IMR-90 (cell line): Measurements from ENCODE around the gene CDON.

Experiments
- BHLHE40 ChIP-seq: fragments of 150-350 bp; IDR thresholded peaks from 2 replicates; pipeline ENCODE4 v1.6.1; 2016; ENCODE audit warnings: mild to moderate bottlenecking, low read depth, low read length
- CHD1 ChIP-seq: IDR thresholded peaks from 2 replicates; pipeline ENCODE4 v1.6.1; 2012; ENCODE audit warnings: low read depth, low read length, improper control_type of control experiment
- CTCF ChIP-seq: conservative IDR thresholded peaks from 2 replicates; pipeline ENCODE4 v1.5.1; 2012; ENCODE audit warnings: mild to moderate bottlenecking, low read depth, low read length, improper control_type of control experiment
- ELK1 ChIP-seq: fragments of 150-350 bp; IDR thresholded peaks from 2 replicates; pipeline ENCODE4 v1.6.1; 2016; ENCODE audit warnings: low read depth, mild to moderate bottlenecking, low read length, moderate library complexity, borderline replicate concordance
- MAZ ChIP-seq: IDR thresholded peaks from 2 replicates; pipeline ENCODE4 v1.6.1; 2012; ENCODE audit warnings: low read depth, mild to moderate bottlenecking, low read length, improper control_type of control experiment, moderate library complexity, borderline replicate concordance
- MXI1 ChIP-seq: IDR thresholded peaks from 2 replicates; pipeline ENCODE4 v1.6.1; 2012; ENCODE audit warnings: low read depth, mild to moderate bottlenecking, low read length, moderate library complexity, borderline replicate concordance
- POLR2A ChIP-seq: IDR thresholded peaks from 2 replicates; pipeline ENCODE4 v1.6.1; 2012; ENCODE audit warnings: mild to moderate bottlenecking, low read depth, low read length
- RAD21 ChIP-seq: IDR thresholded peaks from 2 replicates; pipeline ENCODE4 v1.6.1; 2012; ENCODE audit warnings: low read length, improper control_type of control experiment
- RCOR1 ChIP-seq: IDR thresholded peaks from 2 replicates; pipeline ENCODE4 v1.6.1; 2012; ENCODE audit warnings: mild to moderate bottlenecking, low read length, improper control_type of control experiment; ENCODE audit not compliant: insufficient replicate concordance
- SMC3 ChIP-seq: fragments of 150-350 bp; IDR thresholded peaks from 2 replicates; pipeline ENCODE4 v1.6.1; 2016; ENCODE audit warnings: low read depth, mild to moderate bottlenecking, antibody characterized with exemption, low read length, moderate library complexity
- USF2 ChIP-seq: fragments of 150-350 bp; IDR thresholded peaks from 2 replicates; pipeline ENCODE4 v1.6.1; 2017; ENCODE audit warnings: mild to moderate bottlenecking, antibody characterized with exemption, low read length, low read depth

- TF ChIP-seq CTCF: no peak
- TF ChIP-seq POLR2A: no peak
- no peak for TF ChIP-seq MXI1
- TF ChIP-seq USF2: no peak
- TF ChIP-seq ELK1: no peak
- no peak for TF ChIP-seq RCOR1
- TF ChIP-seq RAD21: no peak
- no peak for TF ChIP-seq CHD1
- TF ChIP-seq SMC3: no peak
- TF ChIP-seq MAZ: no peak
- no peak for TF ChIP-seq BHLHE40
Measured at GRCh38 chr11:125940145-125940544, 122.5 kb downstream of the CDON start.
